ENCODE data around the gene INTS14. TPM values are rescaled to one million over a fixed set of nuclear protein-coding genes. Genes with fewer than 3 reads are reported as not detected.

Gene INTS14
- total RNA-seq, 1 experiment from 2014 or later = 44.7 TPM

GRCh38 chr15:65645392-65645791 is 34.5 kb upstream of the INTS14 start:
- no peak for DNase-seq
- H3K9me3 ChIP-seq (ENCODE audit: control insufficient read depth, low read depth, low read length) = no peaks in the 10 kb centered on the region
- H3K4me1 ChIP-seq (ENCODE audit: insufficient read depth, low read length) = 0 out of 2 replicates have a peak, but pooled peaks cover 2% of the 10 kb centered on the region
- Mint-ChIP-seq H3K9me3 (no peaks in the 10 kb centered on the region), H3K36me3 (ENCODE audit: insufficient read depth in 1 of 3, low read depth in 3 of 3) (no peaks in the 10 kb centered on the region), H3K4me3 (no peak overlapping the region), H3K27ac (peak overlapping the region in 1 of 3 experiments; percentile 44; a peak in 1 of 7 replicates), H3K4me1 (peaks cover 2 to 6% of the 10 kb centered on the region in 2 experiments; a peak in 3 of 4 replicates), H3K27me3 (ENCODE audit: low read depth) (no peaks in the 10 kb centered on the region)
- H3K23me2 ChIP-seq (ENCODE audit: insufficient read length, low read depth, low read length, poor library complexity, severe bottlenecking) = no peaks in the 10 kb centered on the region
- no peak overlapping the region for H3K23ac ChIP-seq (ENCODE audit: insufficient read length, low read depth, low read length)
- no peak overlapping the region for H4K5ac ChIP-seq (ENCODE audit: insufficient read length, low read depth, low read length)
- H3K18ac ChIP-seq (ENCODE audit: insufficient read length, low read depth, low read length) = no peak overlapping the region
- H2AFZ ChIP-seq (ENCODE audit: low read length) = no peak overlapping the region
- H3K9ac ChIP-seq (ENCODE audit: extremely low read depth, insufficient read length, low read length) = no peak overlapping the region
- H3K79me2 ChIP-seq (ENCODE audit: insufficient read depth, low read length) = no peaks in the 10 kb centered on the region
- no peak overlapping the region for H3K27ac ChIP-seq (ENCODE audit: insufficient read length, low read depth, low read length)
- H3K4me2 ChIP-seq (ENCODE audit: insufficient read depth, insufficient read length, low read length) = no peak overlapping the region
- no peak overlapping the region for H2BK5ac ChIP-seq (ENCODE audit: insufficient read length, low read length)
- H4K8ac ChIP-seq (replicated peaks; ENCODE audit: insufficient read length, low read depth, low read length) = no peak overlapping the region
- H2BK15ac ChIP-seq (ENCODE audit: low read depth, low read length) = no peak overlapping the region
- no peaks in the 10 kb centered on the region for H4K20me1 ChIP-seq (ENCODE audit: control insufficient read depth, insufficient read depth, insufficient read length)
- no peak overlapping the region for H3K56ac ChIP-seq (ENCODE audit: insufficient read length, low read depth, low read length)
- H2AK5ac ChIP-seq (ENCODE audit: insufficient read length, low read length) = no peak overlapping the region
- TF ChIP-seq CTCF (conservative IDR thresholded peaks at IDR 0.05) = no peak
- no peaks in the 10 kb centered on the region for H3K79me1 ChIP-seq (ENCODE audit: insufficient read depth, low read depth, low read length, poor library complexity, severe bottlenecking)
- no peak overlapping the region for H3T11ph ChIP-seq (ENCODE audit: low read length)
- no peak overlapping the region for H4K91ac ChIP-seq (ENCODE audit: insufficient read length, low read depth, low read length)
- H3K4ac ChIP-seq (ENCODE audit: low read depth, low read length) = no peak overlapping the region
- no peak overlapping the region for H2BK120ac ChIP-seq (ENCODE audit: low read depth, low read length, poor library complexity, severe bottlenecking)
- WGBS (ENCODE audit: extremely low coverage, insufficient read length, low lambda C conversion rate) = no CpG with 5 or more reads among the region's 4 CpGs
- no peak overlapping the region for H2BK20ac ChIP-seq (ENCODE audit: low read depth, low read length, poor library complexity, severe bottlenecking)
- no peak overlapping the region for H2BK12ac ChIP-seq (ENCODE audit: insufficient read length, low read depth, low read length)
- H3K14ac ChIP-seq (ENCODE audit: insufficient read depth, low read length) = no peak overlapping the region
- no peaks in the 10 kb centered on the region for H3K27me3 ChIP-seq (ENCODE audit: insufficient read depth, low read length)
